Neural cell (in vitro differentiated cells): ENCODE measurements around the gene PRORP. TPM values are rescaled to one million over a fixed set of nuclear protein-coding genes. Genes with fewer than 3 reads are reported as not detected.

Experiments
- H2AFZ ChIP-seq: fragments of 200-600, 300-800 bp; sonication (generic), shearing (Covaris generic); 2 replicates; pipeline ENCODE4 v1.6.0; 2014; ENCODE audit warnings: low read depth, mild to moderate bottlenecking, antibody characterized with exemption, low read length, moderate library complexity
- H3F3A ChIP-seq: fragments of 200-600 bp; shearing (Covaris generic); 2 replicates; pipeline ENCODE4 v1.6.1; 2016; ENCODE audit warnings: mild to moderate bottlenecking, moderate library complexity, mixed read lengths, antibody characterized with exemption, low read length; ENCODE audit not compliant: insufficient read depth, poor library complexity, severe bottlenecking
- H3K27ac ChIP-seq: fragments of 200-600, 300-800 bp; sonication (generic), shearing (Covaris generic); 2 replicates; pipeline ENCODE4 v1.5.1; 2014; ENCODE audit warnings: mild to moderate bottlenecking, low read length, moderate library complexity
- H3K27me3 ChIP-seq: fragments of 300-800, 200-600 bp; sonication (generic), shearing (Covaris generic); 2 replicates; pipeline ENCODE4 v1.6.0; 2014; ENCODE audit warnings: mild to moderate bottlenecking, low read depth, low read length, moderate library complexity; ENCODE audit not compliant: insufficient read depth
- H3K36me3 ChIP-seq: fragments of 300-800, 200-600 bp; sonication (generic), shearing (Covaris generic); 2 replicates; pipeline ENCODE4 v1.5.1; 2014; ENCODE audit warnings: mild to moderate bottlenecking, antibody characterized with exemption, low read length, moderate library complexity; ENCODE audit not compliant: insufficient read depth
- H3K4me2 ChIP-seq: fragments of 300-800, 200-600 bp; sonication (generic), shearing (Covaris generic); 2 replicates; pipeline ENCODE4 v1.6.0; 2014; ENCODE audit warnings: mild to moderate bottlenecking, low read length
- H3K4me3 ChIP-seq: fragments of 300-800, 200-600 bp; sonication (generic), shearing (Covaris generic); 2 replicates; pipeline ENCODE4 v1.5.1; 2014; ENCODE audit warnings: mild to moderate bottlenecking, low read length, moderate library complexity
- H3K79me2 ChIP-seq: fragments of 200-600 bp; shearing (Covaris generic); replicated peaks from 2 replicates; pipeline ENCODE4 v1.6.0; 2014; ENCODE audit warnings: mild to moderate bottlenecking, low read length, moderate library complexity; ENCODE audit not compliant: insufficient read depth
- H3K9ac ChIP-seq: fragments of 300-800, 200-600 bp; sonication (generic), shearing (Covaris generic); 2 replicates; pipeline ENCODE4 v1.6.1; 2016; ENCODE audit warnings: mild to moderate bottlenecking, low read length, mixed read lengths
- H3K9me2 ChIP-seq: fragments of 200-600 bp; shearing (Covaris generic); 2 replicates; pipeline ENCODE4 v1.6.1; 2016; ENCODE audit warnings: mild to moderate bottlenecking, low read length, mixed read lengths; ENCODE audit not compliant: insufficient read depth
- H3K9me3 ChIP-seq: fragments of 200-600, 300-800 bp; sonication (generic), shearing (Covaris generic); 2 replicates; pipeline ENCODE4 v1.6.1; 2016; ENCODE audit warnings: mild to moderate bottlenecking, mixed run types, low read length, moderate library complexity, mixed read lengths
- H4K20me1 ChIP-seq: fragments of 200-600 bp; shearing (Covaris generic); 2 replicates; pipeline ENCODE4 v1.6.1; 2016; ENCODE audit warnings: mild to moderate bottlenecking, mixed run types; ENCODE audit not compliant: insufficient read depth
- EP300 ChIP-seq: fragments of 450-650 bp; conservative IDR thresholded peaks from 2 replicates; pipeline ENCODE4 v1.6.1; 2014; ENCODE audit warnings: antibody characterized with exemption, mild to moderate bottlenecking, moderate library complexity; ENCODE audit not compliant: poor library complexity, severe bottlenecking
- EZH2 ChIP-seq: fragments of 200-600, 300-800 bp; shearing (Covaris generic), sonication (generic); IDR thresholded peaks from 2 replicates; pipeline ENCODE4 v1.6.1; 2014; ENCODE audit warnings: antibody characterized with exemption, low read length, borderline replicate concordance, mild to moderate bottlenecking; ENCODE audit not compliant: insufficient read depth, poor library complexity, severe bottlenecking
- MXI1 ChIP-seq: fragments of 450-650 bp; conservative IDR thresholded peaks from 2 replicates; pipeline ENCODE4 v1.6.1; 2014; ENCODE audit warnings: antibody characterized with exemption, mild to moderate bottlenecking; ENCODE audit not compliant: poor library complexity, severe bottlenecking
- POLR2AphosphoS5 ChIP-seq: IDR thresholded peaks from 2 replicates; pipeline ENCODE4 v1.6.1; 2012
- RAD21 ChIP-seq: fragments of 450-650 bp; conservative IDR thresholded peaks from 2 replicates; pipeline ENCODE4 v1.6.1; 2014; ENCODE audit warnings: antibody characterized with exemption, mild to moderate bottlenecking, moderate library complexity
- SMC3 ChIP-seq: fragments of 450-650 bp; conservative IDR thresholded peaks from 2 replicates; pipeline ENCODE4 v1.6.1; 2014; ENCODE audit warnings: antibody characterized with exemption, mild to moderate bottlenecking, moderate library complexity; ENCODE audit not compliant: poor library complexity
- TAF1 ChIP-seq: IDR thresholded peaks from 2 replicates; pipeline ENCODE4 v1.6.1; 2012; ENCODE audit warnings: low read depth
- polyA plus RNA-seq: library from polyadenylated mRNA; depleted of rRNA; stranded (reverse); fragments of >200 nt; gene quantifications from 2 replicates; pipeline ENCODE4 v1.2.3, GENCODE V29; 2014
- TF ChIP-seq, protein P1 (sequence below): IDR thresholded peaks from 2 replicates; pipeline ENCODE4 v1.6.1; 2012; ENCODE audit warnings: borderline replicate concordance
- TF ChIP-seq, protein P2 (sequence below): fragments of 450-650 bp; IDR thresholded peaks from 2 replicates; pipeline ENCODE4 v1.5.1; 2014; ENCODE audit warnings: antibody characterized with exemption, mild to moderate bottlenecking, moderate library complexity; ENCODE audit not compliant: poor library complexity, severe bottlenecking

The PRORP gene
- polyA plus RNA-seq, 1 donor from 2014 or later: 35.4 TPM

DNA sequence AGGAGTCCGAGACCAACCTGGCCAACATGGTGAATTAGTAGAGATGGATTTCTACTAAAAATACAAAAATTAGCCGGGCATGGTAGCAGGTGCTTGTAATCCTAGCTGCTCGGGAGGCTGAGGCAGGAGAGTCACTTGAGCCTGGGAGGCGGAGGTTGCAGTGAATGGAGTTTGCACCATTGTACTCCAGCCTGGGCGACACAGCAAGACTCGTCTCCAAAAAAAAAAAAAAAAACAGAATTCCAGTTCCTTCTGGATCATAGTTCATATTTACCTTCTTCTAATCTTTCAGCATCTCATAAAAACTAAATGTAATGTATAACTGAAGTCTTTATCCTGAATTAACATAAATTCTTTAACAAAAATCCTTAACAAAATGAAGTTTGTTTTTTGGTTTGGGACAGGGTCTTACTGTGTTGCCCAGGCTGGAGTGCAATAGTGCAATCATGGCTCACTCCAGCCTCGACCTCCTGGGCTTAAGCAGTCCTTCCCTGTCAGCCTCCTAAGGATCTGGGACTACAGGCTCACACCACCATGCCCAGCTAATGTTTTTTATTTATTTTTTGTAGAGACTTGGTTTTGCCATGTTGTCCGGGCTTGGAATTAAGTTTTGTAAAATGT lies 38.7 kb upstream of the PRORP start:
- Histone ChIP-seq H3K4me2 (no peak overlapping the region), H3K27ac (no peak overlapping the region), H3K4me3 (no peak overlapping the region), H2AFZ (no peak overlapping the region), H4K20me1 (no peaks in the 10 kb centered on the region), H3K9me3 (no peaks in the 10 kb centered on the region), H3K27me3 (no peaks in the 10 kb centered on the region), H3K9ac (no peak overlapping the region), H3K36me3 (peaks cover 5% of the 10 kb centered on the region), H3F3A (no peaks in the 10 kb centered on the region), H3K79me2 (no peaks in the 10 kb centered on the region), H3K9me2 (no peaks in the 10 kb centered on the region)
- TF ChIP-seq, protein P1, sequence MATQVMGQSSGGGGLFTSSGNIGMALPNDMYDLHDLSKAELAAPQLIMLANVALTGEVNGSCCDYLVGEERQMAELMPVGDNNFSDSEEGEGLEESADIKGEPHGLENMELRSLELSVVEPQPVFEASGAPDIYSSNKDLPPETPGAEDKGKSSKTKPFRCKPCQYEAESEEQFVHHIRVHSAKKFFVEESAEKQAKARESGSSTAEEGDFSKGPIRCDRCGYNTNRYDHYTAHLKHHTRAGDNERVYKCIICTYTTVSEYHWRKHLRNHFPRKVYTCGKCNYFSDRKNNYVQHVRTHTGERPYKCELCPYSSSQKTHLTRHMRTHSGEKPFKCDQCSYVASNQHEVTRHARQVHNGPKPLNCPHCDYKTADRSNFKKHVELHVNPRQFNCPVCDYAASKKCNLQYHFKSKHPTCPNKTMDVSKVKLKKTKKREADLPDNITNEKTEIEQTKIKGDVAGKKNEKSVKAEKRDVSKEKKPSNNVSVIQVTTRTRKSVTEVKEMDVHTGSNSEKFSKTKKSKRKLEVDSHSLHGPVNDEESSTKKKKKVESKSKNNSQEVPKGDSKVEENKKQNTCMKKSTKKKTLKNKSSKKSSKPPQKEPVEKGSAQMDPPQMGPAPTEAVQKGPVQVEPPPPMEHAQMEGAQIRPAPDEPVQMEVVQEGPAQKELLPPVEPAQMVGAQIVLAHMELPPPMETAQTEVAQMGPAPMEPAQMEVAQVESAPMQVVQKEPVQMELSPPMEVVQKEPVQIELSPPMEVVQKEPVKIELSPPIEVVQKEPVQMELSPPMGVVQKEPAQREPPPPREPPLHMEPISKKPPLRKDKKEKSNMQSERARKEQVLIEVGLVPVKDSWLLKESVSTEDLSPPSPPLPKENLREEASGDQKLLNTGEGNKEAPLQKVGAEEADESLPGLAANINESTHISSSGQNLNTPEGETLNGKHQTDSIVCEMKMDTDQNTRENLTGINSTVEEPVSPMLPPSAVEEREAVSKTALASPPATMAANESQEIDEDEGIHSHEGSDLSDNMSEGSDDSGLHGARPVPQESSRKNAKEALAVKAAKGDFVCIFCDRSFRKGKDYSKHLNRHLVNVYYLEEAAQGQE: no peak
- TF ChIP-seq TAF1 (no peak), SMC3 (no peak), EP300 (no peak), EZH2 (no peak), RAD21 (no peak), POLR2AphosphoS5 (no peak), MXI1 (no peak)
- TF ChIP-seq, protein P2, sequence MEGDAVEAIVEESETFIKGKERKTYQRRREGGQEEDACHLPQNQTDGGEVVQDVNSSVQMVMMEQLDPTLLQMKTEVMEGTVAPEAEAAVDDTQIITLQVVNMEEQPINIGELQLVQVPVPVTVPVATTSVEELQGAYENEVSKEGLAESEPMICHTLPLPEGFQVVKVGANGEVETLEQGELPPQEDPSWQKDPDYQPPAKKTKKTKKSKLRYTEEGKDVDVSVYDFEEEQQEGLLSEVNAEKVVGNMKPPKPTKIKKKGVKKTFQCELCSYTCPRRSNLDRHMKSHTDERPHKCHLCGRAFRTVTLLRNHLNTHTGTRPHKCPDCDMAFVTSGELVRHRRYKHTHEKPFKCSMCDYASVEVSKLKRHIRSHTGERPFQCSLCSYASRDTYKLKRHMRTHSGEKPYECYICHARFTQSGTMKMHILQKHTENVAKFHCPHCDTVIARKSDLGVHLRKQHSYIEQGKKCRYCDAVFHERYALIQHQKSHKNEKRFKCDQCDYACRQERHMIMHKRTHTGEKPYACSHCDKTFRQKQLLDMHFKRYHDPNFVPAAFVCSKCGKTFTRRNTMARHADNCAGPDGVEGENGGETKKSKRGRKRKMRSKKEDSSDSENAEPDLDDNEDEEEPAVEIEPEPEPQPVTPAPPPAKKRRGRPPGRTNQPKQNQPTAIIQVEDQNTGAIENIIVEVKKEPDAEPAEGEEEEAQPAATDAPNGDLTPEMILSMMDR: no peak

DNA sequence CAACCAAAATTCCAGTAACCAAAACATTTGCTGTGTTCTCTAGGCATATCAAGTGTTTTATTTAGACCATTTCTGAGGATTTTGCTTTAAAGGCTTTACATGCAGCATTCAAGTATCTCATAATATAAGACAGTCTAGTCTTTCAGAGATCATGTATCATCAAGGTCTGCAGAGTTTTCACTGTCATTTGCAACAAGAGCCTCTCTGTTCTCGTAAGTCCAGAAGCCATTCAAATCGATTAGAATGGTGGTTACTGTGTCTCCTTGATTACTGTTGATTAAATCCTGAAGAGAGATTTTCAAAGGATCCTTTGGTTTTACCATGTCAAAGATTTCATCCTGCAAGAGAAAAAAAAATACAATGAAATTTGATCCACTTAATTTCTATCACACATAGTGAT lies 36.9 kb upstream of the PRORP start:
- Histone ChIP-seq H3F3A (no peaks in the 10 kb centered on the region), H3K27me3 (no peaks in the 10 kb centered on the region), H3K4me3 (no peak overlapping the region), H3K9ac (no peak overlapping the region), H2AFZ (no peak overlapping the region), H3K27ac (no peak overlapping the region), H3K9me2 (no peaks in the 10 kb centered on the region), H3K4me2 (no peak overlapping the region), H3K36me3 (peaks cover 5% of the 10 kb centered on the region), H3K79me2 (no peaks in the 10 kb centered on the region), H3K9me3 (no peaks in the 10 kb centered on the region), H4K20me1 (no peaks in the 10 kb centered on the region)
- TF ChIP-seq POLR2AphosphoS5 (no peak), MXI1 (no peak), EZH2 (no peak), EP300 (no peak), SMC3 (no peak), TAF1 (no peak), RAD21 (no peak)
- TF ChIP-seq, protein P2: no peak
- TF ChIP-seq, protein P1: no peak
